Spleen (tissue), 7 donors: ENCODE results near the gene TNFAIP8.

Source experiments
- CTCF ChIP-seq, 11 experiments: fragments of 200-600 bp in 7 of 11; fragments of 450-650 bp in 4 of 11; sonication (generic) in 4 of 11; IDR thresholded peaks in 8 of 11; conservative IDR thresholded peaks in 3 of 11; 1 replicate in 7 of 11; 2 replicates in 4 of 11; pipeline versions ENCODE4 v1.4.0 to v1.8.0; 2016 to 2021; ENCODE audit warnings: antibody characterized with exemption in 11 of 11, inconsistent platforms in 4 of 11, mild to moderate bottlenecking in 1 of 11
- POLR2A ChIP-seq, 3 donors: fragments of 450-650 bp; IDR thresholded peaks; one replicate each; pipeline ENCODE4 v1.5.1; 2017; ENCODE audit warnings: antibody characterized with exemption in 3 of 3, mild to moderate bottlenecking in 1 of 3
- POLR2AphosphoS5 ChIP-seq, 3 donors: sonication (generic); formaldehyde crosslinking; IDR thresholded peaks; one replicate each; pipeline ENCODE4 v1.5.1; 2017; ENCODE audit warnings: antibody characterized with exemption in 3 of 3
- donor health status: DM: no; HTN: no; CAD: no; lungs with moderate emphysema.
- donor health status: DM: no; HTN: no; CAD: no.
- donor health status: DM: no; HTN: no; CAD: no.

- TF ChIP-seq POLR2A (IDR thresholded peaks at IDR 0.05), result no peak
- TF ChIP-seq CTCF (IDR thresholded peaks at IDR 0.05 in 8 of 11, conservative IDR thresholded peaks at IDR 0.05 in 3 of 11), result no peak
- TF ChIP-seq POLR2AphosphoS5 (IDR thresholded peaks at IDR 0.05), result no peak
These were observed 23.3 kb downstream of the TNFAIP8 start for GRCh38 chr5:119379096-119379495.
